Panc1 (cell line): ENCODE data around the gene WNK1.

Experiments used
- CTCF ChIP-seq: fragments of 450-650 bp; IDR thresholded peaks from 2 replicates; pipeline ENCODE4 v1.5.1; 2017; ENCODE audit warnings: mild to moderate bottlenecking
- POLR2AphosphoS5 ChIP-seq: IDR thresholded peaks from 2 replicates; pipeline ENCODE4 v1.6.1; 2012; ENCODE audit warnings: mild to moderate bottlenecking, low read depth, low read length, moderate library complexity
- REST ChIP-seq, 2 experiments: IDR thresholded peaks; 2 replicates each; pipeline ENCODE4 v1.6.1; 2011 to 2012; ENCODE audit warnings: low read depth in 2 of 2, control low read depth in 1 of 2, low read length in 1 of 2, mild to moderate bottlenecking in 1 of 2, moderate library complexity in 1 of 2; ENCODE audit not compliant: insufficient read depth in 1 of 2

GRCh38 chr12:768434-768833 is 16.1 kb downstream of the WNK1 start:
- TF ChIP-seq CTCF (no peak), REST (IDR thresholded peaks at IDR 0.05; ENCODE audit: insufficient read depth in 1 of 2, low read depth in 2 of 2, low read length in 1 of 2) (no peak), POLR2AphosphoS5 (no peak)
